BJ (cell line): ENCODE results near the gene FAM185A. TPM values are rescaled to one million over a fixed set of nuclear protein-coding genes. Genes with fewer than 3 reads are reported as not detected.
"Not testable (repeated sequence)": the region's sequence is repeated elsewhere in the genome, so short reads cannot be mapped to it uniquely, and the experiment has no call there.

Experiments
- CTCF ChIA-PET: fragments of 350-600 bp; formaldehyde crosslinking; extraction: SDS; loops from one replicate; lab custom pipeline; 2021; ENCODE audit warnings: antibody characterized with exemption, inconsistent platforms; lab: Yijun Ruan, JAX
- POLR2A ChIA-PET: fragments of 300-600 bp; sonication (Branson Sonifier 250); formaldehyde crosslinking; extraction: SDS; loops from one replicate; lab custom pipeline; 2021; ENCODE audit warnings: antibody characterized with exemption; lab: Charles Lee
- DNase-seq: peaks from one replicate; pipeline ENCODE4 v3.0.0-alpha.2; 2011; ENCODE audit warnings: low read depth
- H3K27me3 ChIP-seq: 2 replicates; pipeline ENCODE4 v1.6.0; 2011; ENCODE audit warnings: low read length; ENCODE audit not compliant: control insufficient read depth, insufficient read depth
- H3K36me3 ChIP-seq: 2 replicates; pipeline ENCODE4 v1.5.1; 2011; ENCODE audit warnings: low read length; ENCODE audit not compliant: control insufficient read depth, insufficient read depth
- H3K4me3 ChIP-seq: 2 replicates; pipeline ENCODE4 v1.5.1; 2011; ENCODE audit warnings: low read depth, mild to moderate bottlenecking, control low read depth, low read length
- polyA minus RNA-seq: library from RNA; depleted of rRNA, polyadenylated mRNA; stranded (reverse); fragments of >200 nt; gene quantifications from 2 replicates; pipeline ENCODE4 v1.2.3, GENCODE V29; 2011; rRNA and poly(A)+ RNA removed
- polyA plus RNA-seq: library from polyadenylated mRNA; depleted of rRNA; stranded (reverse); fragments of >200 nt; gene quantifications from 2 replicates; pipeline ENCODE4 v1.2.3, GENCODE V29; 2011; rRNA removed

Gene FAM185A
- polyA plus RNA-seq (3.0 and 3.4 TPM in 2 replicates), polyA minus RNA-seq (4.0 and 4.1 TPM in 2 replicates)

GRCh38 chr7:102748605-102749444, at the start of gene FAM185A:
TSS of gene FAM185A (plus strand) at chr7:102748999. CDS start at chr7:102749208, 209 bp downstream.
- not testable (repeated sequence) for H3K27me3 ChIP-seq, H3K36me3 ChIP-seq
- H3K4me3 ChIP-seq: peak within 1 kb of the TSS; percentile 67
- peak; percentile 97 for DNase-seq
- CTCF ChIA-PET: interaction anchor here (0.7 to 1.1 kb wide), 2 partner anchors 313 to 327 kb away, joined by 3 to 7 read pairs; partner anchors contain the start of gene ARMC10
- POLR2A ChIA-PET: interaction anchor here (0.6 to 1.3 kb wide), 2 partner anchors 317 to 326 kb away, joined by 5 read pairs; partner anchors contain the start of genes ARMC10 and FBXL13

- DNase-seq, CTCF ChIA-PET, H3K36me3 ChIP-seq, H3K4me3 ChIP-seq, H3K27me3 ChIP-seq, POLR2A ChIA-PET: not testable (repeated sequence)
Observed at GRCh38 chr7:102713011-102713690, 35.6 kb upstream of the FAM185A start.

- H3K36me3 ChIP-seq, CTCF ChIA-PET, H3K4me3 ChIP-seq, POLR2A ChIA-PET, DNase-seq, H3K27me3 ChIP-seq: not testable (repeated sequence)
Observed at GRCh38 chr7:102713691-102714080, 35.1 kb upstream of the FAM185A start.

DNA sequence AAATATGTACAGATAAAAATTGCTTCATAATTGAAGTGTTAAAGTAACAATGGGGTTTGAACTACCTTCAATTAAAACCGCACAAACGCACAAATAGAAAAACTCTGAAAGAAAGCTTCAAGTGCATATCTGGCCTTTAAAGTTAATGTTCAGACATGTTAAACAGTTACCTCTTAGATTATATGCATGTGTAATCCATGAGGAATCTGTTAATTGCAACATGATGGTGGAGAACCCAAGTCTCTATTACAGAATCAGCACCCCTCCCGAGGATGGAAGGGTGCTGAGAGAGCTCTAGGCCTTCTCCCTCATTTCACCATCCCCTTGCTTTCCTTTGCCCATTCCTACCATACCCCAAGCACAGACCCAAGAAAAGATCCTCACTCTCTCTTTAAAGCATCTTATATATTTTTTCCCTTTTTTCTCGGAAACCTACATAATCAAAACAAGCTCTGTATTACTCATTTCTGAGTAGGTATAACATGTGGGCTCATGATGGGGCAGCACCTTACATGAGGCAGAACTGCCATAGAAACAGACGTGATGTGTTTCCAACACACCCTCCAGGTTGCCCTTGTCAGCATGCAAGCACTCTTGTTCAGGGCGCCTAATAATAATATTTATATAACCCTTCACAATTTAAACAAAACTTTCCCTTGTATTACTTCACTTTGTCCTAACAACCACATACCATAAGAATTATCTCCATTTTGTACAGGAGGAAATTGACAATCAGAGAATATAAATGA, 33.9 kb upstream of the FAM185A start:
- DNase-seq, H3K36me3 ChIP-seq, CTCF ChIA-PET, POLR2A ChIA-PET, H3K27me3 ChIP-seq, H3K4me3 ChIP-seq: not testable (repeated sequence)

DNA sequence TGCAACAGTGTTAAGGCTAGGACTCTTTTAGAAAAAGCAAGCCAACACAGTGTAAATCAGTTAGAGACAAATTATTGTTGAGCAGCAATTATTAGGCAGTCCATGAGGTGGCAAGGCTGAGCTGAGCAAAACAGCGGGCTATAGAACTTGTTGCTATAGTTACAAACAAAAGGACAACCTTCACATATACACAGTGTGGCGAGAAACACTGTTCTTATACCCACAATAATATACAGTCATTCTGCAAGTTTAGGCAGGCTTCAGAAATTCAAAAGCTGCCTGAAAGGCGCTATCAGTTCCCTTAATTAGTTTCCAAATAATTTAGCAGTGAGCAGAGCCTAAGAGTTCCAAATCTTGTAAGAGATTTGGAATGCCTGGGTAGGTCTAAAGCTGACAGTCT, 33.1 kb upstream of the FAM185A start:
- POLR2A ChIA-PET, H3K36me3 ChIP-seq, H3K4me3 ChIP-seq, DNase-seq, H3K27me3 ChIP-seq: not testable (repeated sequence)
- CTCF ChIA-PET: interaction anchor here (0.6 kb wide), 1 partner anchor 27 kb away, joined by 4 read pairs; no protein-coding TSS in a partner anchor

- H3K36me3 ChIP-seq, H3K27me3 ChIP-seq, POLR2A ChIA-PET, H3K4me3 ChIP-seq, DNase-seq, CTCF ChIA-PET: not testable (repeated sequence)
Observed at GRCh38 chr7:102718491-102718890, 30.3 kb upstream of the FAM185A start.

- CTCF ChIA-PET, H3K27me3 ChIP-seq, POLR2A ChIA-PET: not testable (repeated sequence)
Observed at GRCh38 chr7:102726170-102726569, 22.6 kb upstream of the FAM185A start.

GRCh38 chr7:102729670-102730069, 19.1 kb upstream of the FAM185A start:
- H3K36me3 ChIP-seq, DNase-seq, CTCF ChIA-PET, H3K27me3 ChIP-seq, POLR2A ChIA-PET, H3K4me3 ChIP-seq: not testable (repeated sequence)

More at GRCh38 chr7:102726170-102726569, 22.6 kb upstream of the FAM185A start:
- H3K36me3 ChIP-seq, DNase-seq, H3K4me3 ChIP-seq: not testable (repeated sequence)

DNA sequence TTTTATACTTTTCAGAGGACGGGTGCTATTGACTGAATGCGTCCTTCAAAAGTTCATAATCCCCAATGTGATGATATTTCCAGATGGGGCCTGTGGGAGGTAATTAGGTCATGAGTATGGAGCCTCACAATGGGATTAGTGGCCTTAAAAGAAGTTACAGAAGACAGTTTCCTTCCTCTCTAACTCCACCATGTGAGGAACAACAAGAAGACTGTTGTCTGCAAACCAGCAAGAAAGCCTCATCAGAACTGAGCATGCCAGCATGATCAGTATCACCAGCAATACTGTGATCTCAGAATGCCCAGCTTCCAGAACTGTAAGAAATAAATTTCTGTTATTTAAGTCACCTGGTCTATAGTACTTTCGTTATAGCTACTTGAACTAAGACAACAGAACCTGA, 18.4 kb upstream of the FAM185A start:
- H3K36me3 ChIP-seq, DNase-seq, CTCF ChIA-PET, H3K27me3 ChIP-seq, H3K4me3 ChIP-seq, POLR2A ChIA-PET: not testable (repeated sequence)

GRCh38 chr7:102742002-102742771, 6.6 kb upstream of the FAM185A start:
- CTCF ChIA-PET, H3K36me3 ChIP-seq, POLR2A ChIA-PET, H3K27me3 ChIP-seq, H3K4me3 ChIP-seq, DNase-seq: not testable (repeated sequence)

- H3K4me3 ChIP-seq, H3K36me3 ChIP-seq, CTCF ChIA-PET, POLR2A ChIA-PET, DNase-seq, H3K27me3 ChIP-seq: not testable (repeated sequence)
Observed at GRCh38 chr7:102743861-102744260, 4.9 kb upstream of the FAM185A start.
